Measurements from ENCODE around the gene COL11A2.

The COL11A2 gene

DNA sequence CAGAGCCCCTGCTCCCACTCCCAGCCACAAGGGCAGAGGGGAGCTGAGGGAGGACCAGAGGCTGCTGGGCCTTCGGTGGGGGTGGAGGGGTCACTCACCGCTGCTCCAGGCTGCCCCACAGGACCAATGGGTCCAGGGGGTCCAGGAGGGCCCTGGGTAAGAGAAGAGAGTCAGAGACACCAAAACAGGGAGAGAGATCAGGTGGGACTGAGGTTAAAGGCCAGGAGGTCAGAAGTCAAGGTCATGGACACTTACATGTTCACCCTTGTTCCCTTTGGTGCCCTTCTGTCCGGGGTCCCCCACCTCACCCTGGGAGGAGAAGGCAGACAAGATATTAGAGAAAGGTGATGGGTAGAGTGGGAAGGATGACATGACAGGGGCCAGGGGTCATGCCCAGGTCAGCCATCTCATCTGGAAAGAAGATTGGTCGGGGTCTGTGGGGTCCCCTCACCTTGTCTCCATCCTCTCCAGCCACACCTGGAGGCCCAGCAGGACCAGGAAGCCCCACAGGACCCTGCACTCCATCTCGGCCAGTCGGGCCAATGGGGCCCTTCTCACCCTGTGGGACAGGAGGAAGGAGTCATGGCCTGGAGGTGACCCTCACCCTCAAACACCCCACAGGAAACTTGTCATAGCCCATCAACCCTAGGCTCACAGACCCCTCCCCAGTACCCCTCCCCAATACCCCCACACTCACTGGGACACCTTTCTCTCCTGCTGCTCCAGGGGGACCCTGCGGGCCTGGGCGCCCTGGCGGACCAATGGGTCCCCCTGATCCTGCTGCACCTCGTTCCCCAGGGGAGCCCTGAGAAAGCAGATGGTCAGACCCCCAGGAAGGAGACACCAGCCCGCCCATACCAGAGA, 21.0 kb downstream of the COL11A2 start:
- no peak for DNase-seq

DNA sequence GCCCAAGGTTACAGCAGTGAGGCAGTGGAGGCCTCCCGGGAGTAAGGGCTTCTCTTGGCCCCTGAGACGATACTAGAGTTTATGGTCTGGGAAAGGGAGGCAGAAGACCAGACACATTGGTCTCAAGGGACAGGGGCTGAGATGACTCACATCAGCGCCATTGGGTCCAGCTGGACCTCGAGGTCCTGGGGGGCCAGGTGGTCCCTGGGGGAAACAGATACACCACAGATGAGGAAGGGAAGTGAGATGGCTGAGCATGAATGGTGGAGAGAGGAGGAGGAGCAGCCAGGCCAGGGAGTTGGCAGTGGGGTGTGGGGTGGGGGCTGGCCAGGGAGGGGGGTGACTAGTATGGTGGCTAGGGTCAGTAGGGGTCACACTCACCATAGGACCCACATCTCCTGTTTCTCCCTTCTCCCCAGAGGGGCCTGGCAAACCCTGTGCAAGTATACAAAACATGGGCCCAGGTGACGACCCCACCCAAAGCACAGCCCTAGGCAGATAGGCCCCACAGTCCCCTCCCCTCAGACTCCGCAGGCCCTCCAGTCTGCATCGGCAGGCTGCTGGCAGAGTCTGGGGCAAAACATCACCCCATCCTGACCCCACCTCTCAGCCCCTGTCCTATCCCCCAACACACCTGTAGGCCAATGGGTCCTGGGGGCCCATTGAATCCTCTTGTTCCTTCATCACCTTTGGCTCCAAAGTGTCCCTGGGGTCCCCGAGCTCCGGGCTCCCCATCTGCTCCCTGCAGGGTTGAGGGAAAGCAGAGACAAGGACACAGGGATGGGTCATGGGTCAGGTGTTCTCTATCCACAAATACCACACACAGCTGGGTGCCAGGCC, 21.9 kb downstream of the COL11A2 start:
- no peak for DNase-seq

DNA sequence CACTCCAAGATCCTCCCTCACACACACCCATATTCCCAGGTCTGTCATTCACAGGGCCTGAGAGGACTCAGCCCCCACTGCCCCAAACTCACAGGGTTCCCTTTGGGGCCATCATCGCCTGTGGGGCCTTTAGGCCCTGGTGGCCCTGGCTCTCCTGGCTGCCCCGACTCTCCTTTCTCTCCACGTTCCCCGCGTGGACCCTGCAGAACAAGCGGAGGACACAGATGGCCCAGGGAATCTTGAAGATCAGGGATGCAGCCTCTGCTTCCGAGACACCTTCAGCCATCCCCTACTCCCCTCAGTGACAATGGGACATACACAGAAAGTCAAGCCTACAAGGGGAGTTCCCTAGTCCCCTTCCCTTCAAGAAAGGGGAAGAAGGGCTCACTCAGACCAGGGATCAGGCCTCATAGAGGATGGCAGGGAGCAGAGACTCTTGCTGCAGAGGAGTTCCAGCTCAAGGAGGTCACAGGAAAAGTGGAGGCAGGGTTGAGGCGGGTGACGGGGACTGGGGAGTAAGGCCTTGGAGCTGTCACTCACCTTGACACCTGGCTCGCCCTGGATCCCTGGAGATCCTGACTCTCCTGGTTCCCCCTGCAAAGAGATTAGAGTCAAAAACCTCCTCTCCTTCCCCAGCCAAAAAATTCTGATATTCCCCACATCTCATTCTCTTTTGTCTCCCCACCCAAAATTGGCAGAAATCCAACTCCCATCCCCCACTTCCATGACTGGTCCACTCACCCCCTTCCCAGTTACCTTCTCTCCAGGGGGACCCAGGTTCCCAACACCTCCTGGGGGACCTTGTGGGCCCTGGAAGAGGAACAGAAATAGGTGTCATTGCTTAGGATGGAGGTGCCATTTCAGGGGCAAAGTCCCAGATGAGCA, 22.7 kb downstream of the COL11A2 start:
- DNase-seq: no peak

DNA sequence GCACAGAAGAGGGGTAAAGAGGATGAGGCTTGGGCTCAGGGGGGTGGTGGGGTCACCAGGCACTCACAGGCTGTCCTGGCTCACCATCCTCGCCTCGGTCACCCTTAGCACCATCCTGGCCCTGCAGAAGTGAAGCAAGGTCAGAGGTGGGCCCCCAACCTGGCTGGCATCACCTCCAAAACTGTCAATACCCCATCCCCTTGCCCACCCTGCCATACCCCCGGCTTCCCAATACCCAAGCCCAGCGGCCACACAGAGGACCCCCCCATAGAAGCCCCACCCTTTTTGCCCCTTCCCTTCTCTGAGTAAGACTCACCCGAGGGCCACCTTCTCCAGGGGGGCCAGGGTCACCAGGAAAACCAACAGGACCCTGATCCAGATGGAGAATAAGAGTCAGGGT, 23.6 kb downstream of the COL11A2 start:
- no peak for DNase-seq

DNA sequence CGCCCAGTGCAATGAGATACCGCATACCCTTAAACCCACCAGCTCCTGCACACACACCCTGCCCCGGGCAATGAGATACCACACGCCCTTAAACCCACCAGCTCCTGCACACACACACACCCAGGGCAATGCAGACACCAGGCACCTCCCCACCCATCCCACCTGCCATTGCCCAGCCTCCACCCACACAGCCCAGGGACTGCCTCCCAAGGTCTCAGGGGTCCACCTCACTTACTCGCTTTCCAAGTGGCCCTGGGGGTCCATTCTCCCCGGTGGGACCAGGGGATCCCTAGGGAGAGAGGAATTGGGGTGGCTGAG, 24.0 kb downstream of the COL11A2 start:
- no peak for DNase-seq

DNA sequence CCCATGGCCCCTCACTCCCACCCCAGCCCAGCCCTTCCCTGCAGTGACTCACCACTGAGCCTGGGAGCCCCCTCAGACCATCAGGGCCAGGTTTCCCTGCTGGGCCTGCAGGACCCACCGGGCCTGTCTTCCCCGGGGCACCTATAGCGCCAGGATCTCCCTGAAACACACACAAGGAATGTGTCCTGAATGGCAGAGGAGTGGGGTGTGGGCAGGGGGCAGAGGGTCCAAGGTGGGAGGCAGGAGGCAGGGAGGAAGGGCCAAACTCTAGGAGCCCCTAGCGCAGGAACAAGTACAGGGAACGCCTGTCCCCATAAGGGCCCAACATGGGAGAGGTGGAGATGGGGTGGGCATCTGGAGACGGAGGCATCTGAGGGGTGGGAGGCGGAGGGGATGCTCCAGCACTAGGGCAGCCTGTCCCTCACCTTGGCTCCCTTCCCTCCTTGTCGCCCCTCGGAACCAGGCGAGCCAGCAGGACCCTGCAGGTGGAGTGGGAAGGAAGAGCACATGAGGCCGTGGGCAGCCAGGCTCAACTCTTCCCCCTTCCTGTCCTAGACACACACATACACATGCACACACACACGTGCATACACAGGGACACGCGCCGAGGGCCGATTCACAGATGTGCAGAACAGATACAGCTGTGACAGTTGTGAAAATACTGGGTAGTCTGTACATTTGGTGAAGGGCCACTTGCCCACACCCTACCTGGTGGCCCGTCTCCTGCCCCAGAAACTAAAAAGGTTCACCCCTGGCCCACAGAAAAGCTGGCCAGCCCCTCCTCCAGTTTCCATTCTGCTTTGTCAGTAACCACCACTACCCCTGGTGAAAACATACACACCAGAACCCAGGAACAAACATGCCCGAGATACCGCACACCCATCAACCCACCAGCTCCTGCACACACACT, 24.6 kb downstream of the COL11A2 start:
- no peak for DNase-seq

DNA sequence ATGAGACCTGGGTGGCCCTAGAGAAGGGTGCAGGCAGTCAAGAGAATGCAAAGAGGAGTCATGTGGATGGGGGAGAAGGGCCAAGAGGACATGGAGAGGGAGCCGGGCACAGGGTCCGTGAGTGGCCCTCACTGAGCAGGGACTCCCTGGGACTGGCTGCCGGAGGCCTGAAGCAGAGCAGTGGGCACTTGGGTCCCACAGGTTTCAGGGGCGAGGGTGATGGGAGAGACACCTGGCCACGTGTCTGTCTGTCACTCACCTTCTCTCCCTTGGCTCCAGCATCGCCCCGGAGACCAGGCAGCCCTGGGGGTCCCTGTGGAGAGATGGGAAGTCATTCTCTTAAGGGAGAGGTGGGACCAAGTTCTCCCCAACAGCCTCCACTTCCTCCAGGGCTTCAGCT, 25.5 kb downstream of the COL11A2 start:
- no peak for DNase-seq

DNA sequence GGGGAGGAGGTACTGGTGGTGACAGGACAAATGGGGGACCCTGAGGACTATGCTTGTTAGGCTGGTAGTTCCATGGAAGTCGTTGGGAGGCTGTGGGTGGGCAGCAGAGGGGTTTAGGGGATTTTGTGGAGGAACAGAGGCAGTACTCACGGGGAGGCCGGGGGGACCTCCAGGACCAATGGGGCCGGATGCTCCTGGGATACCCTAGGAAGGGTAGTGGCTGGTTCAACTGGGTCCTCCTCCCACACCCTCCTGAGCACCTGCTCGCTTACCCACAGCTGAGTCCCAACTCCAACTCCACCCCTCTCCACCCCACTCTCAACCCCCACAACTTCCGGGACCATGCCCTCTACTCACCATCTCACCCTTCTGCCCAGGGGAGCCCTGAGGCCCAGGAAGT, 25.9 kb downstream of the COL11A2 start:
- DNase-seq: no peak

DNA sequence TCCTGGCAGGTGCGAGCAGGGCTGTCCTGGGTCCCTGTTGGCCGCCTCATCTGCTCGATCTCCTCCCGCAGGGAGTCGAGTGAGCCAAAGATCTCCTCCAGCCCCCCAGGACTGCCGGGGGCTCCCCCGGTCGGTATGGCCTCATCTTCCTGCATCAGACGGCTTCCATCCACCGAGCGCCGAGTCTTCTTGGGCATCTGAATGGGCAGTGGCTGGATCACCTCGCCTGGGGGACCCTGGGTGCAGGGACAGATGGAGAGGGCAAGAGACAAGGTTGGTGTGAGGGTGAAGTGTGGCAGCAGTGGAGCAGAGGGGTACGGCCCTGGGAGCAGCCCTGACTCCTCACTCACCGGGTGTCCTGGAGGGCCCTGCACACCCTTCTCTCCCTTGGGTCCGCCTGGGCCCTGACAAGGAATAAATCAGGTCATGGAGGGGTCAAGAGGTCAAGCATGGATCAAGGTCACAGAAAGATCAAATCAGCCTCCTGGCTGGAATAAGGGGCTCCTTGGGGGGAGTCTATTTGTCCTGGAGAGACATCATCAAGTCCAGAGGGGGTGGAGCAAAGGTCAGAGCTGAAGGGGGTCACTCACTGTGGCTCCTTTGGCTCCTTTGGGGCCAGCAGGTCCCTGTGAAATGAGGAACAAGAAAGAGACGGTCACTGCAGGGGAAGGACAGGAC, 26.5 kb downstream of the COL11A2 start:
- DNase-seq: no peak

DNA sequence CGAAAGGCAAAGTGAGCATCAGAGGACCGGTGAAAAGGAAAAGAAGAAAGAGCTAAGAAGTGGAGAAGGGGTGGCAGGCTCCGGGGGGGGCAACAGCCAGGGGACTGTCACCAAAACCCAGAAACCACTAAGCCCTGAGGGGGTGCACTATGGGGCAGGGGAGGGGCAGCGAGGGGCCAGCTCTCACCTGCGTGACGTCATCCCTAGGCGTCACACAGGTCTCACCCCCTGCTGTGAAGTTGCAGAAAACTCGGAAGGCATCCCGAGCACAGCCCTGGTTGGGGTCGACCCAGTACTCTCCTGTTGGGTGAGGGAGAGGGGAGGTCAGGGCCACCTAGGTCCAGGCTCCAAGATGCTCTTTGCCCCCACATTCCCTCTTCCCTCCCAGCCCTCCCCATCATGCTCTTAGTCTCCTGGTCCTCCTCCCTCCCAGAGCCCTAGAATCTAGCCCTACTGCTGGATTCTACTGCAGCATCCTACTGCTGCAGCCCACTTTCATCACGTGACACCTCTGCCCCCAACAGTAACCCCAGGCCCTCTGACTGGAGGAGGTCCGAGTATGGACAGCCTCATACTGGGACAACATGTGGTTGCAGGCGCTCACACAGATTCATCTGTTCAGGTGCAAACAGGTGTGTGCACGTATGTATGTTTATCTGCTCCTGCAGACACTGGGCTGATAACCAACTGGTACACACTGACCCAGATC, 27.4 kb downstream of the COL11A2 start:
- no peak for DNase-seq

DNA sequence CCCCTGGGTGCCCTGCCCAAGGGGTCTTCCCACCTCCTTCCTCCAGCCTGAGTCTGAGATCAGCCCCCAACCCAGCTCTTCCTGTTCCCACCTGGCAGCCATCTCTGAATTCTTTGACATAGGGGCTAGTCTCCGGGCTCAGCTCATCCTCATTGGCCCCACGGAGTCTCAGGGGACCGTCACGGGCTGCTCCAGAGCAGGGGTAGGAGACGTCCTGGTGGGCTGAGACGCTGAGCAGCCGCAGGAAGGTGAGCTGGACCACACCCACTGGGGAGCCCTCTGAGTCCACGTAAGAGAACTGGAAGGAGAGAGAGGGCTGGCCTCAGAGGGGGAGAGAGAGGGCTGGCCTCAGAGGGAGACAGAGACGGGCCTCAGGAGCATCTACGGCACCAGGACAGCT, 28.1 kb downstream of the COL11A2 start:
- DNase-seq: no peak

DNA sequence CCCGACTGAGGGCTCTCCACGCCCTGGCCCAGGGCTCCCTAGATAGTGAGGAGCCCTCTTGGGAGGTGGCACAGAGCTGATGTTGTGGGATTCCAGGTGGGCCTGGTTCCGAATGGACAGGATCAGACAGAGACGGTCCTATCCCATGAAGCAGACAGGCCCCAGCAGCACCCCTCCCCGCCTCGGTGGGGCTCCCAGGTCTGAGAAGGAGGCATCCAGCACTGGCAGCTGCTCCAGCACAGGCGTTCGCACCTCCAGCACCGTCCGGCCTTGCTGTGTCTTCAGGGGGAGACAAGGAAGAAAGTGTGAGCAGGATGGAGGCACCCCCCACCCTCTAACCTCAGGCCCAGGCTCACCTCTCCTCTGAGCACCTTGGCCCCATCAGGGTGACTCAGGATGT, 28.7 kb downstream of the COL11A2 start:
- DNase-seq: no peak

DNA sequence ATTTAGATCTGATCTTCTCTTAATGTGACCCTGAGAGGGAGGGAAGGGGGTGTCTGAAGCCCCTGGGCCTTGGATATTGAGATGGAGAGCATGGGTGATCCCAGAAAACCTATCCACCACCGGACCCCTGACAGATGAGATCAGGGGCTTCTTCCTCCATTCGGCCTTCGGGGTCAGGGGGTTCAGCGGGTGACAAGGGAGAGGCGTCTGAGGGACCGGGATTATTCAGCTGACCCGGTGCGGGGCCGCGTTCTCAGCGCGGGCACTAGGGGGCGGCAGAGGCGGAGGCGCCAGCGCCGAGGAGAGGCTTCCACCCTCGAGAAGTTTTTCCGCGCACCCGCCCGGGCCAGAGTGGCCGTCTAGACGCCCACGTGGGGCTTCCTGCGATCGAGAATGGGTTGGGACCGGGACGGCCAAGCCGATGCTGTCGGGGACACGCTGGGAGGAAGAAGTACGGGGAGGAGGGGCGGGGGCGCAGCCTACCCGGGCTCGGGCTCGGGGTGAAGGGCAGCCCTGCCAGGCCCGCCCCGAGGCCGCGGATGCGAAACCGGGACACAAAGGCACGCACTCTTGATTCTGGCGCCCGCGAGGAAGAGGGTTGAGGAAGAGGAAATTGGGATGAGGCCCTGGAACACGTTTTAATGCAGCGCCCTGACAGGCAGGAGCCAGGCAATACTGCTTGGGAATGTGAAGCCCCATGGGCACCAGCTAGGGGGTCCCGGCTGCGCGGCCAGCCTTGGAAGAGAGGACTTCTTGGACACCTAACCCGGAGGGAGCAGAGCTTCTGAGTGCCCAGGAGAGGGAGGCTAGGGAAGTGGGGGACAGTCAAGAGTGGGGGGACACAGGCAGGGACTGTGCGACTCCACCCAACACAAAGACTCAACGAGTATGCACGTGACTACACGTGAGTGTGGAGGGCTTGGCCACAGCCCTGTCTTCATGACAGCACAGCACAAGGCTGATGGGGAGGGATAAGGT, 30.6 kb downstream of the COL11A2 start:
- no peak for DNase-seq

DNA sequence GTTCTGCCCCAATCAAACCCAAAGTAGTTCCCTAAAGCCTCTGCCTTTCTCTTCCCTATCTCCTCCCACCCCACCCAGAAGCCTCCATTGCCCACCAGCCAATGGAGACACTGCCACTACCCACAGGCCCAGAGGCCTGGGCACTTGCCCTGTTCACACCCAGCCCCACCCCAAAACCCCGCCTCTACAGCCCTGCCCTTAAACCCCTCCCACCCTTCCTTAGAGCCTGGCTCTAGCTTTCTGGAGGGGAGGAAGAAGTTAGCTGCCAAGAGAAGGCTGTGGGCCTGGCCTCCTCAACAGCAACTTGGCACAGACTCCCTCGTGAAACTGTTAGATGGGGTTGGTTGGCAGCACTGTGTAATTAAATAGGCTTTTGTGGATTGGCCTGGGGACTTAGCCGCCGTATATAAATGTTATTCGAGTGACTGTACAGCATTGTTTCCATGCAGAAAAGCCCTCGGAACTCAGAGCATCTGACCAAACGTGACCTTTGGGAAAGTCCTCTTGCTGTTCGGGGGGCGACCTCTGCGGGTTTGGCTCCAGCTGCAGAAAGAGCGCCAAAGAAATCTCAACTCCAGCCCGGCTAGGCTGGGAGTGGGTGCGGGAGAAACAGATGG, 31.4 kb downstream of the COL11A2 start:
- DNase-seq: no peak

DNA sequence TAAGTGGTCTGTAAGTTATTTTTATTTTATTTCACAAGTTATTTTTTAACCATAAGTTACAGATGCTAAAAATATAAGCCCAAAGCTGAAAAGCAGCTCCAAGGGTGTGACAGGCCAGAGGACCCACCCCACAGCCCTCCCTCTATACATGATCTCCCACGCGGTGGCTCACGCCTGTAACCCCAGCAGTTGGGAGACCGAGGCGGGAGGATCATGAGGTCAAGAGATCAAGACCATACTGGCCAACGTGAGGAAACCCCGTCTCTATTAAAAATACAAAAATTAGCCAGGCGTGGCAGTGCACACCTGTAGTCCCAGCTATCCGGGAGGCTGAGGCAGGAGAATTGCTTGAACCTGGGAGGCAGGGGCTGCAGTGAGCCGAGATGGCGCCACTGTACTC, 32.2 kb downstream of the COL11A2 start:
- no peak for DNase-seq

DNA sequence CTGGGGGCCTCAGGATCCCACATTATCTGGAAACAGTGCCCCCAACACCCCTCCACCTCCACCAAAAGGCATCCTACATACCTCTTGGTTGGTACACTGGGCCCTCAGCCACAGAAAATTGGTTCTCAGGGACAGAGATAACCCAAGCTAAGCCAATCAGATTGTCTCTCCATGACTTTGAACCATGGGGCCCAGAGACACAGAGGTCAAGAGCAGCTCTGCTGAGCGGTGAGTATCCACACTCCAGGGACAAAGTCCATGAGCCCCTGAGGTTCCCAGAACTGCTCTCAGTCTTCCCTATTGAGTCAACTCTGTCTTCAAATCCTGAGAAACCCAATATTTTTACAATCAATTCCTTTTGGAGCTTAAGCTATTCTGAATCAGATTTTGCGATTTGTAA, 35.3 kb downstream of the COL11A2 start:
- no peak for DNase-seq

DNA sequence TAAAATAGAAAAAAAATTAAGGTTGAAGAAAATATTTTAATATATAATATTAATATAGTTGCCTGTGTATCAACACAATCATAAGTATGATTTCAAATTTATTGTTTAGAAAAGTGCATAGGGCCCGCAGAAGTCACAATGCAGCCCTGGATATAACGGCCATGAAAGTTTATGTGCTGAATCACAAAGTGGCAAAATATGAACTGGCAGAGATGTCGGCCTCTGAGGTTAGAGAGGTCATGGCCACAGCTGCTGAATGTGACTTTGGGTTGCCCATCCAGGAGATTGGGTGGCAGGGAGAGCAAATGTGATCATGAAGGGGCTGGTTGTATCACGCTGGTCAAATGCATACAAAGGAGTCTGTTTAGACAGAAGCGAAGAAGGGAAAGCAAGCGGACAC, 35.7 kb downstream of the COL11A2 start:
- DNase-seq: no peak

DNA sequence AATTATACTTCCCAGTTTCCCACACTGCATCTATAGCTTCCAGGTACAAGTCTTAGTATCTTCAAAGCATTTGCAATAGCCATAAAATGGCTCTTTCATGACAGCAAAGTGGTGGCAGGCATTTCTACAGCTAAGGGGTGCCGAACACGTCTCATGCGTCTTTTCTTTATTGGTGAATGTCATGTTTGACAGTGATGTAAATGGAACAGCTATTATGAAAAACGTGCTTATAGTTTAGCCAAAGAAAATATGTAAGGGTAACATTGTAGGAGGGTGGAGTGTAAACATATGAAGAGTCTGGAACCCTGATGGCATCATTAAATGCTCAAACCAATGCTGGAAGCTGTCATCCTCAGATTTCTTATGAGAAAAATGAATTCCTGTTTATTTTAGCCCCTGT, 37.9 kb downstream of the COL11A2 start:
- DNase-seq: no peak

DNA sequence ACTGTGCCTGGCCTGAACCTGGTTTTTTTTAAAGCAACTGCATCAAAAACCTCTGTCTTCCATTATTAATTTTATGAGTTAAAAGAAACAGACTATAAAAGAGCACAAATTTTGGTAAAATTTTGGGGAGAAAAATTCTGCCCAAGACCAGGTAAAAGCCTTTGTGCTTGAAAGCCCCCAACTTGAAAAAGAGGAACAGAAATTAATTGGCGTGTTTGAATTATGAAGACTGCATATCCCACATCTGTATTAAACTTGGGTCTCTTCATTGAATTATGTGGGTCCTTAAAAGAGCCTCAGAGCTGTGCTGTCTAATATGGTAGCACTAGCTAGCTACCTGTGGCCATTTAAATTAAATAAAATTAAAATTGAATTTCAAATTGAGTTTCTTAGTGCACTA, 41.2 kb downstream of the COL11A2 start:
- no peak for DNase-seq

All from NCI-H2107 (cell line).